Caco-2 (cell line): ENCODE data around the gene IL2RA. TPM values are rescaled to one million over a fixed set of nuclear protein-coding genes. Genes with fewer than 3 reads are reported as not detected.
"Not testable (repeated sequence)": the region's sequence is repeated elsewhere in the genome, so short reads cannot be mapped to it uniquely, and the experiment has no call there.

Source experiments
- BruUV-seq: library from RNA; stranded (reverse); fragments of 400-500 nt; replicated peaks from 2 replicates; lab custom pipeline; 2021; lab: Mats Ljungman, UMichigan
- CTCF ChIA-PET: fragments of 300-600 bp; sonication (Branson Sonifier 250); formaldehyde crosslinking; loops from one replicate; lab custom pipeline; 2022; ENCODE audit warnings: antibody characterized with exemption; lab: Charles Lee
- POLR2A ChIA-PET: fragments of 300-600 bp; sonication (Branson Sonifier 250); formaldehyde crosslinking; loops from one replicate; lab custom pipeline; 2022; ENCODE audit warnings: antibody characterized with exemption; lab: Charles Lee
- DNase-seq, 2 experiments: peaks; one replicate each; pipeline versions ENCODE4 v3.0.0 to v3.0.0-alpha.2; 2020 to 2022
- H3K27me3 ChIP-seq: replicated peaks from 2 replicates; pipeline ENCODE4 v1.6.0; 2011; ENCODE audit warnings: low read length; ENCODE audit not compliant: control insufficient read depth, insufficient read depth
- H3K36me3 ChIP-seq: 2 replicates; pipeline ENCODE4 v1.5.1; 2011; ENCODE audit warnings: low read length; ENCODE audit not compliant: control insufficient read depth, insufficient read depth
- H3K4me1 ChIP-seq: fragments of 250-450 bp; sonication (Bioruptor Pico); 2 replicates; pipeline ENCODE4 v1.5.1; 2020; ENCODE audit warnings: mild to moderate bottlenecking
- H3K4me3 ChIP-seq: 2 replicates; pipeline ENCODE4 v1.5.1; 2011; ENCODE audit warnings: low read depth, mild to moderate bottlenecking, control low read depth, low read length
- H3K9me3 ChIP-seq: fragments of 250-450 bp; sonication (Bioruptor Pico); 2 replicates; pipeline ENCODE4 v1.5.1; 2020; ENCODE audit warnings: mild to moderate bottlenecking, moderate library complexity
- H3K27ac Mint-ChIP-seq: one replicate; pipeline ENCODE4 v1.8.0; 2022; ENCODE audit warnings: mixed read lengths; ENCODE audit not compliant: unreplicated experiment
- H3K27me3 Mint-ChIP-seq: one replicate; pipeline ENCODE4 v1.8.0; 2022; ENCODE audit warnings: mixed read lengths; ENCODE audit not compliant: insufficient read depth, unreplicated experiment
- H3K36me3 Mint-ChIP-seq: one replicate; pipeline ENCODE4 v1.8.0; 2022; ENCODE audit warnings: mild to moderate bottlenecking, mixed read lengths; ENCODE audit not compliant: insufficient read depth, unreplicated experiment
- H3K4me1 Mint-ChIP-seq: one replicate; pipeline ENCODE4 v1.8.0; 2022; ENCODE audit warnings: low read depth, mixed read lengths; ENCODE audit not compliant: unreplicated experiment
- H3K4me3 Mint-ChIP-seq: one replicate; pipeline ENCODE4 v1.8.0; 2022; ENCODE audit warnings: mild to moderate bottlenecking, moderate library complexity, mixed read lengths; ENCODE audit not compliant: unreplicated experiment
- H3K9me3 Mint-ChIP-seq: one replicate; pipeline ENCODE4 v1.8.0; 2022; ENCODE audit warnings: mixed read lengths; ENCODE audit not compliant: unreplicated experiment
- CTCF ChIP-seq, 2 experiments: fragments of 200-600 bp in 1 of 2; IDR thresholded peaks; 1 replicate in 1 of 2; 2 replicates in 1 of 2; pipeline versions ENCODE4 v1.5.1 to v1.8.0; 2011 to 2022; ENCODE audit warnings: antibody characterized with exemption in 1 of 2, control low read depth in 1 of 2, inconsistent platforms in 1 of 2, low read depth in 1 of 2, low read length in 1 of 2, mild to moderate bottlenecking in 1 of 2, moderate library complexity in 1 of 2; ENCODE audit not compliant: insufficient read depth in 1 of 2, severe bottlenecking in 1 of 2, unreplicated experiment in 1 of 2
- intact Hi-C: fragments of 100-400 bp; cut with micrococcal nuclease; formaldehyde crosslinking; loops from one replicate; pipeline ENCODE4 v1.10.0; 2022; ENCODE audit not compliant: unreplicated experiment
- total RNA-seq: library from RNA; stranded (reverse); gene quantifications from 2 replicates; pipeline ENCODE4 v1.2.3, GENCODE V29; 2022

Gene IL2RA
- total RNA-seq, 1 experiment from 2014 or later: not detected

GRCh38 chr10:6006991-6007390, 55.2 kb downstream of the IL2RA start:
- H3K27ac Mint-ChIP-seq: no peak overlapping the region
- POLR2A ChIA-PET: no interaction called here
- H3K27me3 Mint-ChIP-seq: peaks cover 26% of the 10 kb centered on the region
- peaks cover 21% of the 10 kb centered on the region for H3K9me3 Mint-ChIP-seq
- H3K4me1 ChIP-seq: no peaks in the 10 kb centered on the region
- no peaks in the 10 kb centered on the region for H3K27me3 ChIP-seq
- H3K9me3 ChIP-seq: 0 out of 2 replicates have a peak, but pooled peaks cover 4% of the 10 kb centered on the region
- no peak for DNase-seq
- CTCF ChIA-PET: no interaction called here
- H3K4me1 Mint-ChIP-seq: no peaks in the 10 kb centered on the region
- TF ChIP-seq CTCF (IDR thresholded peaks at IDR 0.05; ENCODE audit: insufficient read depth in 1 of 2, low read depth in 1 of 2, low read length in 1 of 2, severe bottlenecking in 1 of 2, unreplicated experiment in 1 of 2): no peak
- H3K36me3 Mint-ChIP-seq: no peaks in the 10 kb centered on the region
- no peak overlapping the region for H3K4me3 ChIP-seq
- H3K36me3 ChIP-seq: no peaks in the 10 kb centered on the region
- no peak overlapping the region for H3K4me3 Mint-ChIP-seq
- no TSS peak for BruUV-seq
- intact Hi-C loops: no loop called here

GRCh38 chr10:6006546-6006945, 55.6 kb downstream of the IL2RA start:
- peaks cover 21% of the 10 kb centered on the region for H3K9me3 Mint-ChIP-seq
- H3K36me3 Mint-ChIP-seq: no peaks in the 10 kb centered on the region
- ChIA-PET CTCF (no interaction called here), POLR2A (no interaction called here)
- Histone ChIP-seq H3K4me1 (no peaks in the 10 kb centered on the region), H3K4me3 (no peak overlapping the region), H3K27me3 (no peaks in the 10 kb centered on the region), H3K9me3 (0 out of 2 replicates have a peak, but pooled peaks cover 4% of the 10 kb centered on the region), H3K36me3 (no peaks in the 10 kb centered on the region)
- H3K27ac Mint-ChIP-seq: no peak overlapping the region
- no peaks in the 10 kb centered on the region for H3K4me1 Mint-ChIP-seq
- intact Hi-C loops: no loop called here
- H3K27me3 Mint-ChIP-seq: peaks cover 26% of the 10 kb centered on the region
- no peak for DNase-seq
- H3K4me3 Mint-ChIP-seq: no peak overlapping the region
- TF ChIP-seq CTCF (IDR thresholded peaks at IDR 0.05; ENCODE audit: insufficient read depth in 1 of 2, low read depth in 1 of 2, low read length in 1 of 2, severe bottlenecking in 1 of 2, unreplicated experiment in 1 of 2): no peak
- no TSS peak for BruUV-seq

- no peak for TF ChIP-seq CTCF (IDR thresholded peaks at IDR 0.05; ENCODE audit: insufficient read depth in 1 of 2, low read depth in 1 of 2, low read length in 1 of 2, severe bottlenecking in 1 of 2, unreplicated experiment in 1 of 2)
- DNase-seq: no peak
- Mint-ChIP-seq H3K27me3 (peaks cover 26% of the 10 kb centered on the region), H3K4me3 (no peak overlapping the region), H3K4me1 (no peaks in the 10 kb centered on the region), H3K27ac (no peak overlapping the region), H3K36me3 (no peaks in the 10 kb centered on the region), H3K9me3 (peaks cover 21% of the 10 kb centered on the region)
- Histone ChIP-seq H3K36me3 (no peaks in the 10 kb centered on the region), H3K4me3 (no peak overlapping the region), H3K9me3 (0 out of 2 replicates have a peak, but pooled peaks cover 4% of the 10 kb centered on the region), H3K27me3 (no peaks in the 10 kb centered on the region), H3K4me1 (no peaks in the 10 kb centered on the region)
- no TSS peak for BruUV-seq
- intact Hi-C loops: no loop called here
- CTCF ChIA-PET: no interaction called here
- POLR2A ChIA-PET: no interaction called here
Measured at GRCh38 chr10:6005856-6006395, 56.2 kb downstream of the IL2RA start.

DNA sequence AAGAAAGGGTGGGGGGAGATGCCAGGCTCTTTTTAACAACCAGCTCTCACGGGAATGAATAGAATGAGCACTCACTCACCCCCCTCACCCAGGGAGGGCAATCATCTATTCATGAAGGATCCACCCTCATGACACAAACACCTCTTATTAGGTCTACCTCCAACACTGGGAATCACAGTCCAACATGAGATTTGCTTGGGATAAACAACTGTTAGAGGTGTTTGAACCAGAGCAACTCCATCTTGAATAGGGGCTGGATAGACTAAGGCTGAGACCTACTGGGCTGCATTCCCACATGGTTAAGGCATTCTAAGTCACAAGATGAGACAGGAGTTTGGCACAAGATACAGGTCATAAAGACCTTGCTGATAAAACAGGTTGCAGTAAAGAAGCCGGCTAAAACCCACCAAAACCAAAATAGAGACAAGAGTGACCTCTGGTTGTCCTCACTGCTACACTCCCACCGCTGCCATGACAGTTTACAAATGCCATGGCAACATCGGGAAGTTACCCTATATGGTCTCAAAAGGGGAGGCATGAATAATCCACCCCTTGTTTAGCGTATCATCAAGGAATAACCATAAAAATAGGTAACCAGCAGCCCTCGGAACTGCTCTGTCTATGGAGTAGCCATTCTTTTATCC, 56.9 kb downstream of the IL2RA start:
- DNase-seq, H3K4me3 Mint-ChIP-seq, H3K4me1 Mint-ChIP-seq, H3K9me3 ChIP-seq, H3K4me1 ChIP-seq, BruUV-seq, intact Hi-C loops, H3K36me3 ChIP-seq, H3K4me3 ChIP-seq, CTCF ChIA-PET, H3K27me3 ChIP-seq, H3K27ac Mint-ChIP-seq, H3K36me3 Mint-ChIP-seq, POLR2A ChIA-PET: not testable (repeated sequence)
- H3K9me3 Mint-ChIP-seq: peaks cover 21% of the 10 kb centered on the region
- peaks cover 31% of the 10 kb centered on the region for H3K27me3 Mint-ChIP-seq
